ENCODE data around the gene UBXN11.

UBXN11 gene

GRCh38 chr1:26290122-26290881, 16.1 kb downstream of the UBXN11 start:
- DNase-seq (ENCODE audit: low spot score in 2 of 2) (no peak), ATAC-seq (ENCODE audit: low read depth) (peak; percentile 1)
- Mint-ChIP-seq H3K4me3 (peak overlapping the region; percentile 66), H3K27ac (peak overlapping the region; percentile 96), H3K4me1 (peaks cover 71% of the 10 kb centered on the region), H3K9me3 (no peaks in the 10 kb centered on the region), H3K36me3 (peaks cover under 1% of the 10 kb centered on the region), H3K27me3 (no peaks in the 10 kb centered on the region)

- DNase-seq (ENCODE audit: low spot score in 2 of 2) (peak; percentile 60 to 66), ATAC-seq (ENCODE audit: low read depth) (peak; percentile 58)
- Mint-ChIP-seq H3K4me3 (peak overlapping the region; percentile 70), H3K27ac (peak overlapping the region; percentile 96), H3K9me3 (no peaks in the 10 kb centered on the region), H3K36me3 (no peaks in the 10 kb centered on the region), H3K4me1 (peaks cover 76% of the 10 kb centered on the region), H3K27me3 (no peaks in the 10 kb centered on the region)
Measured at GRCh38 chr1:26289158-26290059, 17.0 kb downstream of the UBXN11 start.

- H3K4me1 Mint-ChIP-seq, result peaks cover 84% of the 10 kb centered on the region
- H3K36me3 Mint-ChIP-seq, result no peaks in the 10 kb centered on the region
- DNase-seq (ENCODE audit: low spot score in 2 of 2), result no peak
- H3K27ac Mint-ChIP-seq, result peak overlapping the region; percentile 96
- no peaks in the 10 kb centered on the region for H3K9me3 Mint-ChIP-seq
- peak; percentile 12 for ATAC-seq (ENCODE audit: low read depth)
- no peaks in the 10 kb centered on the region for H3K27me3 Mint-ChIP-seq
- H3K4me3 Mint-ChIP-seq, result peak overlapping the region; percentile 70
Measured at GRCh38 chr1:26288311-26288941, 18.0 kb downstream of the UBXN11 start.

- Mint-ChIP-seq H3K36me3 (peaks cover under 1% of the 10 kb centered on the region), H3K9me3 (no peaks in the 10 kb centered on the region), H3K27me3 (no peaks in the 10 kb centered on the region), H3K27ac (peak overlapping the region; percentile 96), H3K4me3 (peak overlapping the region; percentile 70), H3K4me1 (peaks cover 86% of the 10 kb centered on the region)
- ATAC-seq (ENCODE audit: low read depth) (no peak), DNase-seq (ENCODE audit: low spot score in 2 of 2) (no peak)
Measured at GRCh38 chr1:26287811-26288210, 18.6 kb downstream of the UBXN11 start.

- Mint-ChIP-seq H3K4me1 (peaks cover 87% of the 10 kb centered on the region), H3K27ac (peak overlapping the region; percentile 96), H3K9me3 (no peaks in the 10 kb centered on the region), H3K27me3 (no peaks in the 10 kb centered on the region), H3K36me3 (peaks cover 1% of the 10 kb centered on the region), H3K4me3 (peak overlapping the region; percentile 70)
- DNase-seq (ENCODE audit: low spot score in 2 of 2) (peak; percentile 48 to 63), ATAC-seq (ENCODE audit: low read depth) (peak; percentile 41)
Measured at GRCh38 chr1:26287033-26287711, 19.3 kb downstream of the UBXN11 start.

DNA sequence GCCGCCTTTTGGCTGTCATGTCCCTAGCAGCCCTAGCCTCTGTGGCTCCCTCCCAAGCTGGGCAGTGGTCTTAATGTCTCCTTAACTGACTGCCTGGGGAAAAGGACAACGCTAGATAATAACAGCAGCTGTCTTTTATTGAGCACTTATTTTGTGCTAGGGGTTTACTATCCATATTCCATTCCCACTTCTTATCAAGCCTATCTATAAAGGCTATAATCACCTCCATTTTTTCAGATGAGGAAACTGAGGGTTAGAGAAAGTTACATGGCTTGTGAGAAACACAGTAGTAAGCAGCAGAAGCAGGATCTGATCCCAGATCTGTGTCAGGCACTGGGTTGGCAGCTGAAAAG, 20.4 kb downstream of the UBXN11 start:
- Mint-ChIP-seq H3K9me3 (no peaks in the 10 kb centered on the region), H3K4me1 (peaks cover 86% of the 10 kb centered on the region), H3K27ac (peak overlapping the region; percentile 78), H3K4me3 (peak overlapping the region; percentile 11), H3K36me3 (peaks cover 8% of the 10 kb centered on the region), H3K27me3 (no peaks in the 10 kb centered on the region)
- ATAC-seq (ENCODE audit: low read depth) (no peak), DNase-seq (ENCODE audit: low spot score in 2 of 2) (no peak)

DNA sequence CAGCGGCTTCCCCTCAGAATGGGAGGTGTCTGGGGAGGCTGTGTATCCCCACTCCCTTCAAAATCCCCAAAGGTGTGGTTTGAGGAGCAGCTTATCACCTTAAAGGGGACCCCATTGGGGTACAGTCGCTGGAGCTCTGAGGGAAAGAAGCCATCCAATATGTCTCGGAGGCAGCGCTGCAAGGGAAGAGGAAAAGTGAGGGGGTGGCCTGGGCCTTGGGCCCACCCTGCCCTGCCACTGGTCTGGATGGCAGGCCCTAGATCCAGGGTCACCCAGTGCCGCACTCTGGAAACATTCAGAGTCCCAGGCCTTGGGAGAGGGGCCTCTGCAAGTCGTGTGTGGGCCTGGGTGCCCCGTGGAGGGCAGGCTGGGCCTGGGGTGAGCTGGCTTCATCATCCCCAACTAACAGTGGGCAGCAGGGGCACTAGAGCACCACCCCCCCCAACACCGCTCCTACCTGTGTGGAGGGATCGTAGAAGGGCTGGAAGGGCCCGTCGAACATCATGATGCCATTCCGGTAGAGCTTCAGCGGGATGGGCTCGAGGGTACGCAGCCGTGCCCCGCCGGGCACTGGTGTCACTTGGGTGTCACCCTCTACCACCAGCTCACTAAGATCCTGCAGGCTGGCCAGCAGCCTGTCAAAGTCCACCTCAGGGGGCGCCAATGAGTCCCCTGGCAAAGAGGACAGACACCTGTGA, 20.9 kb downstream of the UBXN11 start:
- Mint-ChIP-seq H3K36me3 (peaks cover 10% of the 10 kb centered on the region), H3K4me3 (peak overlapping the region; percentile 69)
- ATAC-seq (ENCODE audit: low read depth), result no peak

DNA sequence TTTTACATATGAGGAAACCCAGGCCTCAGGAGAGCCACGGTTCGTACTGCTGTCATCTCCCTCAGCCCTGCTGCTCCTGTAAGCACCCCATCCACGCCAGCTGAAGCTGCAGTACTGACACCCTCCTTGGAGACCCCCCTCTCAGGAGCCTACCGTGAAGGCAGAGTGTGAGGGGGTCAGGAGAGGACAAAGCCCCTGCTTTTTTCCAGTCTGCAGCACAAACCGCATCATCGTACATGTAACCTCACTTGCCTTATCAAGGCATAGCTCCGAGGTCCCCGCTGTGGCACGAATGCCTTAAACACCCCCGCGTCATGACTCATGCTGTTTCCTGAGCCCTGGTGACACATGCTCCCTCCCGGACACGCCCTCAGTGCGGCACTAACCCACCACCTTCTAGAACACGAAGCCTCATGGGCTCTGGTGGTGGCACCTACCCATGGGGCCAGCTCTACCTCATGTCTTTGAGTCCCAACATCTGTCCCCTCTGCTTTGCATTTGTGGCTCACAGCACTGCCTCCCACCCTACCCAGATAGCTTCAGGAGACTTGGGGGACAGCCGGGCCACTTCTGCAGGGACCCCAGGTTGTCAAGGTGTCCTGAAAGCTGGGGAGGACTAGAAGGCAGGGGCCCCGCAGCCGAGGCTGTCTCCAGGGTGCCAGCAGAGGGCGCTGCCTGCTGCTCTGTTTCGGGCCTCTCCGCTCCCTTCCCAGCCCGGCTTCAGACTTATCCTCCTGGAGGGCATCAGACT, 21.7 kb downstream of the UBXN11 start:
- Mint-ChIP-seq H3K4me1 (peaks cover 82% of the 10 kb centered on the region), H3K9me3 (no peaks in the 10 kb centered on the region), H3K4me3 (peak overlapping the region; percentile 69), H3K27me3 (no peaks in the 10 kb centered on the region), H3K36me3 (peaks cover 10% of the 10 kb centered on the region), H3K27ac (peak overlapping the region; percentile 78)
- DNase-seq (ENCODE audit: low spot score in 2 of 2) (peak; percentile 70 to 84), ATAC-seq (ENCODE audit: low read depth) (peak; percentile 48)

More for the DNA sequence above, 20.9 kb downstream of the UBXN11 start:
- H3K27ac Mint-ChIP-seq, result peak overlapping the region; percentile 78
- peaks cover 86% of the 10 kb centered on the region for H3K4me1 Mint-ChIP-seq
- no peaks in the 10 kb centered on the region for H3K9me3 Mint-ChIP-seq
- H3K27me3 Mint-ChIP-seq, result no peaks in the 10 kb centered on the region
- no peak for DNase-seq (ENCODE audit: low spot score in 2 of 2)

GRCh38 chr1:26283871-26284596, 22.4 kb downstream of the UBXN11 start:
- Mint-ChIP-seq H3K27ac (peak overlapping the region; percentile 78), H3K27me3 (no peaks in the 10 kb centered on the region), H3K9me3 (no peaks in the 10 kb centered on the region), H3K36me3 (peaks cover 10% of the 10 kb centered on the region), H3K4me3 (peak overlapping the region; percentile 69), H3K4me1 (peaks cover 79% of the 10 kb centered on the region)
- DNase-seq (ENCODE audit: low spot score in 2 of 2), result no peak
- no peak for ATAC-seq (ENCODE audit: low read depth)

DNA sequence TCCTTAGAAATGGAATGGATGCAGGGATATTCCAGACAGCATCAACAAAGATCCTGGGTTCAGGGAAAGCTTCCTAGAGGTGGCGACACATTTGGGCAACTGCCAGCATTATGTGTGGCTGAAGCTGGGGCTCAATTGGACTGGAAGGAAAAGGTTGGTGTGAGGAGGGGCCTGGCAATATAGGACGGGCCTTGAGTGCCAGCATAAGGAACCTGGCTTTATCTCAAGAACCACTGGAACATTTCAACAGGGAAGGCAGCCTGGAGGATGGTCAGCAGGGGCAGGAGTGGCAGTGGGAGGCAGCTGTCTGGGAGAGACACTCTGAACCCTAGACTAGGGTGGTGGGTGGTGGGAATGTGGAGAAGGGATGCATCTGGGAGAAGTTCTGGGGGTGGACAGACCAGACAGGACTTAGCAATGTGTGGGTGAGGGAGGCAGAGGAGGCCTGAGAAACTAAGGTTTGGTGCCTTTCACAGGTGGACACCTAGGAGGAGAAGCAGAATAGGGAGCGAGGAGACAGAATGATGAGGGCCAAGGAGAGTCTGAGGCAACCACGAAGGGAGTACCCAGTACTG, 23.1 kb downstream of the UBXN11 start:
- Mint-ChIP-seq H3K4me1 (peaks cover 76% of the 10 kb centered on the region), H3K4me3 (peak overlapping the region; percentile 58), H3K27me3 (no peaks in the 10 kb centered on the region), H3K36me3 (peaks cover 10% of the 10 kb centered on the region), H3K9me3 (no peaks in the 10 kb centered on the region), H3K27ac (peak overlapping the region; percentile 78)
- ATAC-seq (ENCODE audit: low read depth), result no peak
- DNase-seq (ENCODE audit: low spot score in 2 of 2), result no peak

DNA sequence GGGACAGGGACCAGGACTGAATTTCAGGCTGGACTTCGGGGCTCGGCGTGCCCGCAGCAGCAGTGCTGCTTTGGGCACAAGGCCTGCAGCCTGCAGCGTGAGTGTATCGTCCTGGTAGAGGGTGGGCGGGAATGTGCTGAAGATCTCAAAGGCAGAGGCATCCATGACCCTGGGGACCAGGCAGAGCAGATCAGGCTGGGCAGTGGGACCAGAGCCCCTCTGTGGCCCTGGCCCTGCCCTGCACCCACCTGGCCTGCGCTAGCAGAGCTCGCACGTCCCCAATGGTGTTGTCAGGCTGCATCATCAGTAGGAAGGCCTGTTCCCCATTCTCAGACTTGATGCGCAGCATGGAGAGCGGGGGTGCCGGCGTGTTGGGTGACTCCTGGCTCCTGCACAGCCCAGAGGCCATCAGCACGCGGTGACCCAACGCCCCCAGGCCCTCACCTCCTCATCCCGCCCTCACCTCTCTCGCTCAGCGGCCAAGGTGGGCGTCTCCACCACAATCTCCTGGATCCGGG, 24.0 kb downstream of the UBXN11 start:
- no peak for ATAC-seq (ENCODE audit: low read depth)
- no peaks in the 10 kb centered on the region for H3K27me3 Mint-ChIP-seq

GRCh38 chr1:26281971-26282370, 24.5 kb downstream of the UBXN11 start:
- no peaks in the 10 kb centered on the region for H3K27me3 Mint-ChIP-seq
- H3K9me3 Mint-ChIP-seq, result no peaks in the 10 kb centered on the region
- DNase-seq (ENCODE audit: low spot score in 2 of 2), result no peak
- peaks cover 10% of the 10 kb centered on the region for H3K36me3 Mint-ChIP-seq
- peak overlapping the region; percentile 83 for H3K4me3 Mint-ChIP-seq
- peaks cover 65% of the 10 kb centered on the region for H3K4me1 Mint-ChIP-seq
- ATAC-seq (ENCODE audit: low read depth), result no peak
- H3K27ac Mint-ChIP-seq, result peak overlapping the region; percentile 70

More for the DNA sequence above, 24.0 kb downstream of the UBXN11 start:
- peaks cover 67% of the 10 kb centered on the region for H3K4me1 Mint-ChIP-seq
- no peaks in the 10 kb centered on the region for H3K9me3 Mint-ChIP-seq
- peak overlapping the region; percentile 51 for H3K4me3 Mint-ChIP-seq
- peaks cover 10% of the 10 kb centered on the region for H3K36me3 Mint-ChIP-seq
- no peak for DNase-seq (ENCODE audit: low spot score in 2 of 2)
- peak overlapping the region; percentile 78 for H3K27ac Mint-ChIP-seq

All from memory B cell (primary cell).